Right forelimb (tissue), 1 donor: ENCODE measurements around the gene CLSTN2.

Experiments
- DNase-seq: peaks from one replicate; pipeline ENCODE4 v3.0.0-alpha.2; 2018

The CLSTN2 gene

GRCh38 chr3:139944256-139944910 is 9.4 kb downstream of the CLSTN2 start:
- DNase-seq, result no peak

- DNase-seq, result no peak
Measured at GRCh38 chr3:139945386-139945785, 10.4 kb downstream of the CLSTN2 start.

GRCh38 chr3:139945942-139946341 is 11.0 kb downstream of the CLSTN2 start:
- no peak for DNase-seq

GRCh38 chr3:139948467-139948866 is 13.5 kb downstream of the CLSTN2 start:
- no peak for DNase-seq

GRCh38 chr3:139948898-139949297 is 13.9 kb downstream of the CLSTN2 start:
- DNase-seq, result no peak

GRCh38 chr3:139953131-139953910 is 18.3 kb downstream of the CLSTN2 start:
- DNase-seq, result no peak

- no peak for DNase-seq
Measured at GRCh38 chr3:139954146-139954860, 19.3 kb downstream of the CLSTN2 start.

GRCh38 chr3:139957844-139958243 is 22.9 kb downstream of the CLSTN2 start:
- no peak for DNase-seq

GRCh38 chr3:139969386-139969785 is 34.4 kb downstream of the CLSTN2 start:
- DNase-seq, result no peak

- DNase-seq, result no peak
Measured at GRCh38 chr3:139970526-139970925, 35.5 kb downstream of the CLSTN2 start.

GRCh38 chr3:139974809-139975425 is 39.9 kb downstream of the CLSTN2 start:
- DNase-seq, result no peak

- no peak for DNase-seq
Measured at GRCh38 chr3:139975594-139976365, 40.8 kb downstream of the CLSTN2 start.

GRCh38 chr3:139978966-139979365 is 44.0 kb downstream of the CLSTN2 start:
- no peak for DNase-seq

- DNase-seq, result no peak
Measured at GRCh38 chr3:139979991-139980390, 45.0 kb downstream of the CLSTN2 start.

- no peak for DNase-seq
Measured at GRCh38 chr3:139982404-139982803, 47.4 kb downstream of the CLSTN2 start.

GRCh38 chr3:139985576-139985975 is 50.6 kb downstream of the CLSTN2 start:
- no peak for DNase-seq

GRCh38 chr3:139987908-139988307 is 52.9 kb downstream of the CLSTN2 start:
- DNase-seq, result no peak

GRCh38 chr3:139988472-139989156 is 53.6 kb downstream of the CLSTN2 start:
- DNase-seq, result no peak

GRCh38 chr3:139994891-139995290 is 59.9 kb downstream of the CLSTN2 start:
- DNase-seq, result no peak

GRCh38 chr3:140004271-140004670 is 69.3 kb downstream of the CLSTN2 start:
- DNase-seq, result no peak

GRCh38 chr3:140006331-140006730 is 71.3 kb downstream of the CLSTN2 start:
- DNase-seq, result no peak

GRCh38 chr3:140007081-140007480 is 72.1 kb downstream of the CLSTN2 start:
- no peak for DNase-seq
